CD4-positive, alpha-beta T cell treated with Interferon alpha-2 for 1 hour (primary cell): ENCODE data around the gene NTMT2.
"Not testable (repeated sequence)": the region's sequence is repeated elsewhere in the genome, so short reads cannot be mapped to it uniquely, and the experiment has no call there.

Experiments
- DNase-seq, 2 donors: peaks; one replicate each; pipeline ENCODE4 v3.0.0-alpha.2; 2020 to 2022

Gene NTMT2

DNA sequence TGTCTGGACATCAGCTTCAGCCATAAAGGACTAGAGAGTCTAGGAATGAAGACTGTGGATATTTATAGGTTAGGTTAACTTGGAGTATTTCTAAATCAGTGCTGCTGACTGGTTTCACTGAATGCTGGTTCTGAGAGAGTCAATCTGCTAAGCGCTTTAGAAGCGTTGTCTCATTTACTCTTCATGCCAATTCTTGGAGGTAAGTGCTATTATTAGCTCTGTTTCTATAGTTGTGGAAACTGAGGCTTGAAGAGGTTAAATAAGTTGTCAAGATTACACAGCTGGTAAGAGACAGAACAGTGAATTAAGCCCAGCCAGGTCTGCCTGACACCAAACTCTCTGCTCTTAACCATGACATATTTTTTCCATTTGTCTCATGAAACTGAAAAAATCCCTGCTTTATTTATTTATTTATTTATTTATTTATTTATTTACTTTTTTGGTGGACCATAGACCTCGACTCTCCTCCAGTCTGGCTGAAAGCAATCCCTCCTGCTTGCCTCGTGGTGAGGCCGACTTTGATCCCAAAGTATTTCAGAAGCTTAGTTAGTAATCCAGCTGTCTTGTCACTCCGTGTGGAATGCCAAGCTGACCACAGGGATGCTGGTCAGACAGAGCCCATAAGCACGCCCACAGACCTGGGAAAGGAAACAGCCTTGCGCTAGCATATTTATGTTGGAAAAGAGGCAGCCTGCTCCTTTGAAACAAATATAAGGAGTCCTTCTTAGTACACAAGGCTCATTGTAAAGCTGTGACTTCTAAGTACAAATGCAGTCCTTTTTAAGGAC is 16.9 kb downstream of the NTMT2 start:
- DNase-seq = no peak

DNA sequence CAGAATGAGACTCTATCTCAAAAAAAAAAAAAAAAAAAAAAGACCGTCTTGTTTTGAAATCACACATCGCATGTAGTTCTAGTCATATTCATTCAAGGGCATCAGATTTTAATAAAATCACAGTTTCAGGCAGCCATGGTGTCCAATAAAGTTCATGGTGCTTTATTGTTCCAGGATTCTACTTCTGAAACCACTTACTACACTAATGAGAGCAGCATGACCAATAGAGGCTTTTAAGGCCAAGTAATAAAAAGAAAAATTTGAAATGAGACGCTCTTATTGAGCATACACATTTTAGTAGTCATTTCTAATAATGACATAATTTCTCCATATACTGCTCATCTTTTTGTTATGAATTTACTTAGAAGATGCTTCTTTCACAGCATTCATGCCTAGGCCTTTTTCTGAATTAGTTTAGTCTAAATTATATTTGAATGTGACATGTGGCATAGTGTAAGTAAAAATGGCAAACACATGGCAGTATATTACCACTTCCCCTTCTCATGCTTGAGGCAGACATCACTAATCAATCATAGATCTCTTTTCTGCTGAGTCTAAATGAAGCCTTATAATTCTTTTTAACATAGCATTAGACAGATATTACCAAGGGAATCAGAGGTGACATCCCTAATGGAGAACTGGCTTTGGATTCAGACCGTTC is 18.5 kb downstream of the NTMT2 start:
- peak in 1 of 2 donors; percentile 1 for DNase-seq

DNA sequence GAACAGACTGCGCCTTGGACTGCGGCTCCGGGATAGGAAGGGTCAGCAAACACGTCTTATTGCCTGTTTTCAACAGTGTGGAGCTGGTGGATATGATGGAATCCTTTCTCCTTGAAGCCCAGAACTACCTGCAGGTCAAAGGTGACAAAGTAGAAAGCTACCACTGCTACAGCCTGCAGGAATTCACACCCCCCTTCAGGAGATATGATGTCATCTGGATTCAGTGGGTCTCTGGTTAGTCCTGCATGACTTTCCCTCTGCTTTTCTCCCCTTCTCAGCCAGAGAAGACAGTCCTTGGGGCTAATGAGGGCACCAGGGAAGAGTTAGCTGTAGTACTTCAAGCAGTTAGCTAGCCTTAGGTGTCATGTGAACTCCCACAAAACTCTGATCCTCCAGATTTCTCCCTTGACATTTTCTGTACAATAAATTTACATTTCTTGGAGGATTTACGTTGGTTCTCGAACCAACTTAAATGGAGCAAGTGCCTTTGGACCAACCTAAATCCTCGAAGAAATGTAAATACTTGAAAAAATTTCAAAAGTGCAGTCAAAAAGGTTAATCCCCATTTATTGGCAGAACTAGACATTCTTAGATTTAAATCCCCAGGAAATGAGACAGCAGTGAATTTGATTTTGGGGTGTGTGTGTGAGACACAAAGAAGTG is 20.9 kb downstream of the NTMT2 start:
- DNase-seq = no peak

DNA sequence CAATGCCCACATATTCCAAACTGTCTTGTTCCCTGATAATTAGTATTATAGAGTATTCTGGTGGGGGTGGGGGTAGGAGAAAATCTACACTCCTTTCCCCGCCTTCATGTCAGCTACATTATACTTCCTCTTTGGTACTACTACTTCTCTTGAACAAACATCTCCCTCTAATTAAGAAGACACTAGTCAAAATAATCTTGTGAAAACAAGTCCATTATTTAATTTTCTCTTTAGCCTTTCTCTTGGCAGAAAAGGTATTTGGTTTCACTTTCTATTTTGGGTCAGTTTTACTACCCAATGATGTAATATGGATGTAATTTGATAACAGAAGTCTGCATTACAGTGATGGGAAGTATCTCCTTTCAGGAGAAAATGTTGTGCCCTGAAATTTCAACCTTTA is 22.5 kb downstream of the NTMT2 start:
- DNase-seq = peak in 1 of 2 donors; percentile 20

DNA sequence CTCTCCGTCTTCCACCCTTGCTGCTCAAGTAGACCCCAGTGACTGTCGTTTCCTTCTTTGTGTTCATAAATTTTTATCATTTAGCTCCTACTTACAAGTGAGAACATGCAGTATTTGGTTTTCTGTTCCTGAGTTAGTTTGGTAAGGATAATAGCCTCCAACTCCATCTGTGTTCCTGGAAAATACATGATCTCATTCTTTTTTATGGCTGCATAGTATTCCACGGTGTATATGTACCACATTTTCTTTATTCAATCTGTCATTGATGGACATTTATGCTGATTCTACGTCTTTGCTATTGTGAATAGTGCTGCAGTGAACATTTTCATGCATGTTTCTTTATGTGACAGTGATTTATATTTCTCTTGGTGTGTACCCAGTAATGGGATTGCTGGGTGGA is 24.8 kb downstream of the NTMT2 start:
- DNase-seq = not testable (repeated sequence)

DNA sequence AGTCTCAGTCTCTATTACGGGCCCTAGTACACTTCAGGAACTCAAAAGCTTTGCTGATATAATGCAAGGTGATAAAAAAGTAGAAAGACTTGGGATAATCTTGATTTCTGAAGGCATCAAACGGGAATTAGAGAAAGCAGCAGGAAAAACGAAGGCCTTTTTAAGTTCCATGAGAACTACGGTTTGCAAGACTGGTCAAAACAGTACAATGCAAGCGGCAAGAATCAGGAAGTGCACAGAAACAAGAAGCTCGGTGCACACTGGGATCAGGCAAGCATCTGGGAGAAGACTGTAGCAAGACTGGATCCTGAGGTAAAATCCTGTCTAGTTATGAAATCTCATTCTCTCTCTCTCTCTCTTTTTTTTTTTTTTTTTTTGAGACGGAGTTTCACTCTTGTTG is 28.6 kb downstream of the NTMT2 start:
- no peak for DNase-seq

DNA sequence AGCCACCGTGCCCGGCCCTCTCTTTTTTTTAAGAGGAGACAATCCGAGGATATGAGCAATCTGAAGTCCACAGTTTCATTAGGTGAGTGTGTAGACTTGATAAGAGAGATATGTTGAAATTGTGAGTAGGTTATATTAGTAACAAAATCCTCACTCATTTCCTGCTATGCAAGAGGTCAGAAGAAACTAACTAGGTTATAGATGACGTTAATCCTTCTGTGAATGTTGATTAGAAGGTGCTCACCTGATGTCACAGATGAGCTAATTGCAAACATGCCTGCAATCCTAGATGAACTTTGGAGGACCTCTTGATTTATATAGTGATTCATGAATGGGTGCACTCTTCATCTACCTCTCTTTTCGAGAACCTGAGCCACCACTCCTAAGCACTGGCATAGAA is 29.3 kb downstream of the NTMT2 start:
- DNase-seq = no peak

DNA sequence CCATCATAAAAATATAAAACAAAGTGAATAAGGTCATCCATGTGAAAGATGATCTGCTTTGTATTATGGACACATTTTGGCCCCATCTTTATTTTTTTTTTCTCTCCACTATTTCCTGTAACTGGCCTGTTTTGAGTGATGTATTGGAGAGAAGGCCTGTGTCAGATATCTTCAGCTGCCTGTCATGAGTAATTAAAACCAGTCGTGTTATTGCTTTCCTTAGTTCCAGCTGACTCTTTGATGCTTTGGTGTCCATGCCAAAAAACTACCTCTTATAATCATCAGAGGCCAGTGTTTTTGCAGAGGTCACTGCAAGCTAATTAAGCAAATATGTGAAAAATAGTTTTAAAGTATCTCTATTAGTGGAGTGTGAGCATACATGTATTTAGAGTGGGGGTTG is 29.7 kb downstream of the NTMT2 start:
- no peak for DNase-seq

DNA sequence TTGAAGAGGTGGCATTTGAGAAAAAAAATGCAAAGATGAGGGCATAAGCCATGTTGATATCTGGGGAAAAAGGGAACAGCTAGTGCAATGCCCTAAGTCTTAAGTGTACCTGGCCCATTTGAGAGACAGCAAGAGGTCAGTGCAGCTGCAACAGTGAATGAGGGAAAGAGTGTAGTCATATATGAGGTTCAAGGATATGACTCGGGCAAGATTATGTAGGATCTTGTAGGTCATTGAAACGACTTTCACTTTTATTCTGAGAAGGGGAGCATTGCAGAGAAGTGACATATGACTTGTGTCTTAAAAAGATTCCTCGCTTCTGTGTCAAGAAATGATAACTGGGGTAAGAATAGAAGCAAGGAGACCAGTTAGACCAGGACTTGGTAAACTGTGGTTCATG is 31.0 kb downstream of the NTMT2 start:
- DNase-seq = no peak

DNA sequence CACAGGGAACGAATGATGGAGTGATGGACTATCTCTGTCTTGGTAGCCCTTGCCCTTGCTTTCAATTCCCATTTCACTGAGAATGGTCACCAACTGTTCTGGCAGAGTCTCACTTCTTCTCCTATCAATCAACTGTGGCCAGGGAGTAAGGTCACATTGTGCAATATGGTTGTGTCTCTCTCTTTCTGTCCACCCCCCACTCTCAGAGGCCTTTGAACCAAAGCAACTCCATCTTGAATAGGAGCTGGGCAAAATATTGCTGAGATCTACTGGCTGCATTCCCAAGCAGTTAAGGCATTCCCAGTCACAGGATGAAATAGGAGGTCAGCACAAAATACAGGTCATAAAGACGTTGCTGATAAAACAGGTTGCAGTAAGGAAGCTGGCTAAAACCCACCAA is 36.7 kb downstream of the NTMT2 start:
- no peak for DNase-seq

DNA sequence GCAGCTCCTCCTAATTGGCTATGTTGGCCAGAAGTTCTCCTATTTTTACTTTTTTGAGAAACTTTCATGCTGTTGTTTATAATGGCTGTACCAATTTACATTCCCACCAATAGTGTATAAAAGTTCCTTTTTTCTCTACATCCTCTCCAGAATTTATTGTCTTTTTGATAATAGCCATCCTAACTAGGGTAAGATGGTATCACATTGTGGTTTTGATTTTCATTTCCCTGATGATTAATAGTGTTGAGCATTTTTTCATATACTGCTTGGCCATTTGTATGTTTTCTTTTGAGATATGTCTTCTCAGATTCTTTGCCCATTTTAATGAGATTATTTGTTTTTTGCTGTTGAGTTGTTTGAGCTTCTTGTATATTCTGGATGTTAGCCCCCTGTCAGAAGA is 46.8 kb downstream of the NTMT2 start:
- no peak for DNase-seq

DNA sequence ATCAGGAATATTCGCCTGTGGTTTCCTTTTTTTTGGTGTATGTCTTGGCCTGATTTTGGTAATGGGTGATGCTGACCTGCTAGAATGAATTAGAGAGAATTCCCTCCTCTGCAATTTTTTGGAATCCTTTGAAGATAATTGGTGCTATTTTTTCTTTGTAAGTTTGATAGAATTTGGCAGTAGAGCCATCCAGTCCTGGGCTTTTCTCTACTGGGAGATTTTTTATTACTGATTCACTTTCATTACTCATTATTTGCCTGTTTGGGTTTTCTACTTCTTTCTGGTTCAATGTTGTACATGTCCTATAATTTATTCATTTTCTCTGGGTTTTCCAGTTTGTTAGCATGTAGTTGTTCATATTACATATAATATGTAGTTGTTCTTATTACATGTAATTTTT is 48.7 kb downstream of the NTMT2 start:
- no peak for DNase-seq

DNA sequence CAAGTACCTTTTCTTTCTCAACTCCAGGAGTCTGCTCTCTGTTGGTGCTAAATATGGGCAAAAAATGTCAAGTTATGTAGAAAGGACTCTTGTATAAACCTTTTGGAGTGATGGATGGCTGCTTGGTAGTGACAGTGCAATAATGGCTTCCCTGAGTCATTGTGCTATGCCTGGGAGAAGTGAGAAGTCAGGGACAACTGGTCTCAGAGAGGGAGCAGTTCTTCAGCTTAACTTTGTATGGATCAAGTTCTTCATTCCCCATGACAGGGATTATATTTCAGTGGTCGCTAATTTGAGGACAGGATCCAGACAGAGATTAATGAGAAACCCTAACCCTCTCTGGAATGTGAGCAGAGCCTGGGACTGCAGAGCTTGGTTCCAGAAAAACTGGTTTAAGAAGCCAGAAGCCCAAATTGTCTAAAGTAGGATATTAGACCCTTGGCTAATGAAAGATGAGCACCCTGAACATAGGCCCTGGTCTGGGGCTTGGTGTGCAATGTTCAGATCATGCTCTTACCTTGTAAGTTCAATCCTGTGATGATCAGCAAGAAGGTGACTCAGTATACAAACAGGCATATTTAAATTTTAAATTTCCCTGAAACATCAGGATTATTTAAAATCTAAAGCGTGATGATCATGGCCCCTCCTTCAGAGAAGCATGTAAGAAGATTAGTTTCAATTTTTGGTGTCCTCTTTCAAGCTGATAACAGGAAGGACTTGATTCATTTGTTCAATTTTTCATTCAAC is 50.9 kb downstream of the NTMT2 start:
- no peak for DNase-seq

DNA sequence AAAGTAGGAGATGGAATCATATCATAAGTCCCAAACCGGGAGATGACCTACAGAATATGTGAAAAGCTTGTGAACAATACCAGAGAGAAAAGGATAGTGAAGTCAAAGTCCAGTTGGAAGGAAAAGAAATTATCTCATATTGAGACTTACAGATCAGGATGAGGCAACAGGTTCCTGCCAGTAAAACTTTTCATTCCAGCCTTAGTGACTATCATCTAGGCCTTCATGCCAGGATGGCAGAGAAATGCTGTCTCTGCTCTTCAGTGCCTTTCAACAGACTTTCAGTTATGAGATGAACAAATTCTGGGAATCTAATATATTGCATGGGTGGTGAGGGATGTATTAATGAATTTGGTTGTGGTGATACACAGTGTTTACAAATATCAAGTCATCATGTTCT is 52.3 kb downstream of the NTMT2 start:
- no peak for DNase-seq

DNA sequence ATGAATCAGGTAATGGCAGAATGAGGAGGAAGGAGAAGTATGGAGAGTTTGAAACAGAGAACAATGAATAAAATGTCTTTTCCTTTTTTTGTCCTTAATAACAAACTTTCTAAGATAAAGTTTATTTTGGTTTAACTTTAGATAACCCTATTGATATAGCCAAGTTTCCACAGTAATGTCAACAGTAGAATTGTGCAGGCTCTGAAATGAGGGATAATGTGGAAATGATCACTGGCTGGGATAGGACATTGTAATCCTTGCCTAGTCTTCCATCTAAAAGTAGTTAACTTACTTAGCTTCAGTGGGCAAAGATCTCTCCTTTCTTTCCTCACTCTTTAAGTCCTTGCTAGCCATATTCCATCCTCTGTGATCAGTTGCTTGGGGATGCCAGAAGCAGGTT is 52.8 kb downstream of the NTMT2 start:
- no peak for DNase-seq

DNA sequence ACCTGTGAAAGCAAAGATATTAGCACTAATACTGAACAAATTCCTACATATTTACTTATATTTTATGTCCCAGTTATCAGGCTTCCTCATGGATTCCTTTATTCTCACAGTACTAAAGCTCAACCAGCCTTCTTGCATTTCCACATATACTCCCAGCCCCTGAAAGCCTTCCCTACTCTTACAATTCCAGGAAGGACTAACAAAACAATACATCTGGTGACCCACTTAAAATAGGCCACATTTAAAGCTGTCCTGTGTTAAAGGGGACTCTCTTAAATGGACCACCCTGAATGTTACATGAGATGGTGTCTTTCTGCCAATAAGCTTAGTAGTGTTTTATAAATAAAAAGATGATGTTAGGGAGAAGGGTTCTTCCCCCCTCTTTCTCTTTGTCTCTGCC is 54.4 kb downstream of the NTMT2 start:
- DNase-seq = no peak

DNA sequence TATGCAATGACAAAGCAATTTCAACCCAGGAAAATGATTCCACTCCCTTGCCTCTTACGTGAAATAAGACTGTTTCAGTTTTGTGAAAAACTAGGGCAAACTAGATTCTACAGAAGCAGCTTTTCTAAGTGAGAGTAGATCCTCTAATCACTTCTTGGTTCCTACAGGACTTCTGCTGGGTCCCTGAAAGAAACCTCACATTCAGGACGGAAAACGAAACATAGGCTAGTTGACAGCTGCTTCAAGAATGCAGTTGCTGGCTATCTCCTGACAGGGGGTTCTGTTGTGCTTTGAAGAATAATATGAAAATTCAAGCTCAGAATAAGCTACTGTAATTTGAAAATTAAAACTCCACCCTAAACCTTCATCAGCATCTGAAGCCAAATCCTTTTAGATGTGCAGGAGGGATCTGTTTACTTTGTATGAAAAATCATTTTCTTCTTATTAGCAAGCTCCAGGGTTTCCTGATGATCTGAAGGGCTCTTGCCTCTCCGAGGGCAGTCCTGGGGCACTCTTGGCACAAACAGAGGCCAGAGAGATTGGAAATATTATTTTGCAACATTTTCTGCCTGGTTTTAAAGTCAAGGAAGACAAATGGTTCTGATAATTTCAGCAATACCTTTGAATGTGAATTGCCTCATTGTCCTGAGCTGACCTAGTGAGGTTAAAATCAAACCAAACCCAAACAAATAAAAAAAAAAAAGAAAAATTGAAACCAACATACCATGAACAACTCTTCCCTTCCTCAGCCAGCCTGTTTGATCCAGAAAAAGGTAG is 55.0 kb downstream of the NTMT2 start:
- DNase-seq = no peak

DNA sequence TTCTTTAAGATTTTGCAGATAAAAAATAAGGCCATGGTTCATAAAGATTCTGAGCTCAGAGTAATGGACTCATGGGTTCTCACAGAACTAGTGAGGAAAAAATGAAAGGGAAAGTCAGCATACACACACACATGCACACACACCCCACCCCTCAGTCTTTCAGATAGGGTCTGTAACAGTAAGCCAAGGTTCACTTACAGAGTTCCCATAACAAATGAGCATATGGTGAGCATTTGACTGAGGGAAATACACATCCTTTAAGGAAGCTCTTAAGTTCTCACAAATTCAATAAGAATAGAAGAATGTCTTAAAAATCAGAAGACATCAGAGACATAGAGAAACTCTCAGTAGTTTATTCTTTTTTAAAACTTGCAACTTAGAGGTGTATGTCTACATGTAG is 57.9 kb downstream of the NTMT2 start:
- no peak for DNase-seq

DNA sequence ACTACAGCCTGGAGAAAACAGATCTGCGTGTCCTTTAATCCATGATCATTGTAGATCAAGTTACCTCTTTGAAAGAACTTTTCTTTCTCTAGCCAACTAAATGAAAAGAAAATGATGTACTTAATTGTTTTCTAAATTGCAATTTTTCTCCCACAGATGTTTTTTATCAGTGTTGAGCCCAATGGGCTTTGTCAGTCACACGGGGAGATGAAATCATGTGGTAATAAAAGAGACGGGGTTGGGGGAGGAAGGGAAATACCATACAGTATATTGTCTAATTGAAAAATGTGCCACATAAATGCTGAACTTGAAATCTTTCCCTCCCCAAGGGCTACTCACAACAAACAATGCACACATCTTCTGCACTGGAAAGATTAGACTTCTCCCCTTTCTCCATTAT is 58.4 kb downstream of the NTMT2 start:
- no peak for DNase-seq

DNA sequence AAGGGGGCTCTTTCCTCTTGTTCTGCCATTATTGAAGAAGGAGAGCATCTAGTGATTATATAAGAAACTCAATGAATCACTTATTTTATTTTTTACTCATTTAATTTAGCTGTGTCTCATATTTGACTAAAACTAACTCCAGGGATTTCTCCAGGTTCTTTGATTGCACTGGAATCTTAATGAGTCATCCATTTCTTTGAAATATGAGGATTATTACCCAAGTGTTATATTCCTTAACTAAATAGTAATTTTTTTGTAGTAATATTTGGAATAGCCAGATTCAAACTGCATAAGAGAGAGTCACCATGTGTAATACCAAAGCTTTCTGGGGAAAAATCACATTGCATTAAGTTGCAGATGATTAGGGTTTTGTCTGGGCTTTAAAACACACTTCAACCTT is 59.5 kb downstream of the NTMT2 start:
- no peak for DNase-seq

DNA sequence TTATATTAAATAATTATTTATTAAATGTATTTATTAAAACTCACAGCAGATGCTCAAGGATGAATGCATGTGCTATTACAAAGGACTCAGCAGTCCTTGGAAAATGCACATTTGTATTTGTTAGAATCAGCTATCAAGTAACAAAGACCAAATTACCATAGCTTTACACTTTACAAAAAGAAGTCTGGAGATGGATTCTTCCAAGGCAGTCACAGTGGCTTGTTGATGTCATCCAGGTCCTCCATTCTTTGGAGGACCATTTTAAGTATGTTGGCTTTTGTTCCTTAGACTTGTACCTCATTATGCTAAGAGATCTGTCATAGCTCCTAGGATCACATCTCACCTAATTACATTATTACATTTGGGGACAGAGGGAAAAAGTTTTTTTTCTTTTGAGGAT is 63.4 kb downstream of the NTMT2 start:
- DNase-seq = no peak

DNA sequence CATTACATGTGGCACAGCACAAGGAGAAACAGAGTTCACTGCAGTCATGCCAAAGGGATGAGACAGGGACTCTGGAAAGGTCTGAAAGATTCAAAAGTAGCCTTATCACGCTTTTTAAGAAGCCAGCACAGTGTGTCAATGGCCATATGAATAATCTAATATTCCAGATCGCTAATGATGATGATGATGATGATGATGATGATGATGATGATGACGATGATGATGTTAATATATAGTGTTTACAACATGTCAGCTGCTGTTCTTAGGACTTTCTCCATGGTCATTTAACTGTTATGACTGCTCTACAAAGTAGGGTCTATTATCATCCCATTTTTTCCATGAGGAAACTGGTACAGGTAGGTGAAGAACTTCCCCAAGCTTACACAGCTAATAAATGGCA is 64.4 kb downstream of the NTMT2 start:
- DNase-seq = no peak

DNA sequence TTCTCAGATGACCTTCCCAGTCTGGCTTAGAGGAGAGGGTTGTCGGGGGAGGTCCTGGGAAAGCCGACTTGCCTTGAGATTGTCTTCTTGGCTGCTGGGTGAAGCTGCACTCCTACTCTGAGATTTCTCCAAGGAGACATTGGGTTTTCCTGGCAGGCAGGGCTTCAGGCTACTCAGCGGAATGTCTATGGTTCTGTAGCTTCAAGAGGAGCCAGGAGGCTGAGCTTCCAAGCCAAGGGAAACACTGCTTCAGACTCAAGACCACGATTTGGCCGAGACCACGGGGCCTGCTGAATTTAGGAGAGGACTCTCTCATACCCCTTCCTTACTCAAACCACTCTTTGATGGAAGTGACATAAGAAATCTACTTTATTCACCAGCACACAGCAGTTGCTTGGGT is 67.8 kb downstream of the NTMT2 start:
- no peak for DNase-seq
